OCI-LY7 (cell line): ENCODE measurements around the gene SPACA7.

Experiments
- CTCF ChIP-seq: fragments of 200-600 bp; sonication (generic); conservative IDR thresholded peaks from 2 replicates; pipeline ENCODE4 v1.5.1; 2014; ENCODE audit warnings: mild to moderate bottlenecking, antibody characterized with exemption, low read length, moderate library complexity, mixed read lengths
- EZH2phosphoT487 ChIP-seq: fragments of 200-600 bp; sonication (generic); IDR thresholded peaks from 2 replicates; pipeline ENCODE4 v1.6.1; 2018; ENCODE audit warnings: low read depth, borderline replicate concordance, mild to moderate bottlenecking, mixed run types, antibody characterized with exemption, low read length, moderate library complexity, mixed read lengths

- no peak for TF ChIP-seq CTCF
- TF ChIP-seq EZH2phosphoT487, result no peak
Measured at GRCh38 chr13:112438094-112438493, 61.9 kb downstream of the SPACA7 start.
